ENCODE measurements around the gene CA5A. TPM values are rescaled to one million over a fixed set of nuclear protein-coding genes. Genes with fewer than 3 reads are reported as not detected.
A peak's percentile ranks its signal among the peaks of the same experiment; 100 is the strongest.

CA5A gene
- total and polyA plus RNA-seq, 2 of the 13 experiments (the other 11 are each of a cell fraction or from before 2014, with no cell fraction given), result 66.8 to 106 TPM

DNA sequence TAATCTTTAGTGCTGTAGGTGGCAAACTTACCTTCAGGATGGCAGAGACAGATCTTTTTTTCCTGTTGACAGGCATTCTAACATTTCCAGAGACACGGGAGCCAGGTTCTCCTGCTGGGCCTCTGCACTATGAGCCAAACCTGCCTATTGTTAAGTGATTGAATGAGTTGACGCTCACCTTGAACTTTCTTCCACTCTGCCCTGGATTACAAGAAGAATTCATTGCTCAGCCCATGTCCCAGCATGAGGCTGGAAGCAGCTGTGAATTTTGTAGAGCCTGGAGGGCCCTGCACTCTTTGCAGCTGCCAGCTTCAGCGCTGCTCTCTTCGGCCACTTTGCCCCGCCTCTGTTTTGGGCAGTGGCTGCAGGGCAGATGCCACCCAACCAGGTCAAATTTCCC, 57.6 kb downstream of the CA5A start (continued):
- TF ChIP-seq, protein P1, sequence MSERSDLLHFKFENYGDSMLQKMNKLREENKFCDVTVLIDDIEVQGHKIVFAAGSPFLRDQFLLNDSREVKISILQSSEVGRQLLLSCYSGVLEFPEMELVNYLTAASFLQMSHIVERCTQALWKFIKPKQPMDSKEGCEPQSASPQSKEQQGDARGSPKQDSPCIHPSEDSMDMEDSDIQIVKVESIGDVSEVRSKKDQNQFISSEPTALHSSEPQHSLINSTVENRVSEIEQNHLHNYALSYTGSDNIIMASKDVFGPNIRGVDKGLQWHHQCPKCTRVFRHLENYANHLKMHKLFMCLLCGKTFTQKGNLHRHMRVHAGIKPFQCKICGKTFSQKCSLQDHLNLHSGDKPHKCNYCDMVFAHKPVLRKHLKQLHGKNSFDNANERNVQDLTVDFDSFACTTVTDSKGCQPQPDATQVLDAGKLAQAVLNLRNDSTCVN (CRISPR knock-in tag; IDR thresholded peaks at IDR 0.05; ENCODE audit: borderline replicate concordance), result no peak
- TF ChIP-seq HMG20A (CRISPR knock-in tag; IDR thresholded peaks at IDR 0.05; ENCODE audit: borderline replicate concordance) (no peak), ZFX (CRISPR knock-in tag; IDR thresholded peaks at IDR 0.05; ENCODE audit: low read depth) (peak; percentile 20; the same call in 1 of the 2 replicates), TOE1 (CRISPR knock-in tag; IDR thresholded peaks at IDR 0.05) (no peak), RARA (CRISPR knock-in tag; IDR thresholded peaks at IDR 0.05) (peak; percentile 58), GABPB1 (CRISPR knock-in tag; IDR thresholded peaks at IDR 0.05) (no peak), HHEX (CRISPR knock-in tag; IDR thresholded peaks at IDR 0.05) (no peak)
- TF ChIP-seq, protein P2, sequence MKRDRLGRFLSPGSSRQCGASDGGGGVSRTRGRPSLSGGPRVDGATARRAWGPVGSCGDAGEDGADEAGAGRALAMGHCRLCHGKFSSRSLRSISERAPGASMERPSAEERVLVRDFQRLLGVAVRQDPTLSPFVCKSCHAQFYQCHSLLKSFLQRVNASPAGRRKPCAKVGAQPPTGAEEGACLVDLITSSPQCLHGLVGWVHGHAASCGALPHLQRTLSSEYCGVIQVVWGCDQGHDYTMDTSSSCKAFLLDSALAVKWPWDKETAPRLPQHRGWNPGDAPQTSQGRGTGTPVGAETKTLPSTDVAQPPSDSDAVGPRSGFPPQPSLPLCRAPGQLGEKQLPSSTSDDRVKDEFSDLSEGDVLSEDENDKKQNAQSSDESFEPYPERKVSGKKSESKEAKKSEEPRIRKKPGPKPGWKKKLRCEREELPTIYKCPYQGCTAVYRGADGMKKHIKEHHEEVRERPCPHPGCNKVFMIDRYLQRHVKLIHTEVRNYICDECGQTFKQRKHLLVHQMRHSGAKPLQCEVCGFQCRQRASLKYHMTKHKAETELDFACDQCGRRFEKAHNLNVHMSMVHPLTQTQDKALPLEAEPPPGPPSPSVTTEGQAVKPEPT (CRISPR knock-in tag; IDR thresholded peaks at IDR 0.05; ENCODE audit: low read depth), result no peak
- TF ChIP-seq, protein P3, sequence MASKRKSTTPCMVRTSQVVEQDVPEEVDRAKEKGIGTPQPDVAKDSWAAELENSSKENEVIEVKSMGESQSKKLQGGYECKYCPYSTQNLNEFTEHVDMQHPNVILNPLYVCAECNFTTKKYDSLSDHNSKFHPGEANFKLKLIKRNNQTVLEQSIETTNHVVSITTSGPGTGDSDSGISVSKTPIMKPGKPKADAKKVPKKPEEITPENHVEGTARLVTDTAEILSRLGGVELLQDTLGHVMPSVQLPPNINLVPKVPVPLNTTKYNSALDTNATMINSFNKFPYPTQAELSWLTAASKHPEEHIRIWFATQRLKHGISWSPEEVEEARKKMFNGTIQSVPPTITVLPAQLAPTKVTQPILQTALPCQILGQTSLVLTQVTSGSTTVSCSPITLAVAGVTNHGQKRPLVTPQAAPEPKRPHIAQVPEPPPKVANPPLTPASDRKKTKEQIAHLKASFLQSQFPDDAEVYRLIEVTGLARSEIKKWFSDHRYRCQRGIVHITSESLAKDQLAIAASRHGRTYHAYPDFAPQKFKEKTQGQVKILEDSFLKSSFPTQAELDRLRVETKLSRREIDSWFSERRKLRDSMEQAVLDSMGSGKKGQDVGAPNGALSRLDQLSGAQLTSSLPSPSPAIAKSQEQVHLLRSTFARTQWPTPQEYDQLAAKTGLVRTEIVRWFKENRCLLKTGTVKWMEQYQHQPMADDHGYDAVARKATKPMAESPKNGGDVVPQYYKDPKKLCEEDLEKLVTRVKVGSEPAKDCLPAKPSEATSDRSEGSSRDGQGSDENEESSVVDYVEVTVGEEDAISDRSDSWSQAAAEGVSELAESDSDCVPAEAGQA (IDR thresholded peaks at IDR 0.05; ENCODE audit: low read depth), result no peak
- TF ChIP-seq, protein P3 (CRISPR knock-in tag; IDR thresholded peaks at IDR 0.05; ENCODE audit: borderline replicate concordance), result no peak
- TF ChIP-seq, protein P4, sequence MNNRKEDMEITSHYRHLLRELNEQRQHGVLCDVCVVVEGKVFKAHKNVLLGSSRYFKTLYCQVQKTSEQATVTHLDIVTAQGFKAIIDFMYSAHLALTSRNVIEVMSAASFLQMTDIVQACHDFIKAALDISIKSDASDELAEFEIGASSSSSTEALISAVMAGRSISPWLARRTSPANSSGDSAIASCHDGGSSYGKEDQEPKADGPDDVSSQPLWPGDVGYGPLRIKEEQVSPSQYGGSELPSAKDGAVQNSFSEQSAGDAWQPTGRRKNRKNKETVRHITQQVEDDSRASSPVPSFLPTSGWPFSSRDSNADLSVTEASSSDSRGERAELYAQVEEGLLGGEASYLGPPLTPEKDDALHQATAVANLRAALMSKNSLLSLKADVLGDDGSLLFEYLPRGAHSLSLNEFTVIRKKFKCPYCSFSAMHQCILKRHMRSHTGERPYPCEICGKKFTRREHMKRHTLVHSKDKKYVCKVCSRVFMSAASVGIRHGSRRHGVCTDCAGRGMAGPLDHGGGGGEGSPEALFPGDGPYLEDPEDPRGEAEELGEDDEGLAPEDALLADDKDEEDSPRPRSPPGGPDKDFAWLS (CRISPR knock-in tag; IDR thresholded peaks at IDR 0.05; ENCODE audit: borderline replicate concordance), result no peak
- TF ChIP-seq, protein P5, sequence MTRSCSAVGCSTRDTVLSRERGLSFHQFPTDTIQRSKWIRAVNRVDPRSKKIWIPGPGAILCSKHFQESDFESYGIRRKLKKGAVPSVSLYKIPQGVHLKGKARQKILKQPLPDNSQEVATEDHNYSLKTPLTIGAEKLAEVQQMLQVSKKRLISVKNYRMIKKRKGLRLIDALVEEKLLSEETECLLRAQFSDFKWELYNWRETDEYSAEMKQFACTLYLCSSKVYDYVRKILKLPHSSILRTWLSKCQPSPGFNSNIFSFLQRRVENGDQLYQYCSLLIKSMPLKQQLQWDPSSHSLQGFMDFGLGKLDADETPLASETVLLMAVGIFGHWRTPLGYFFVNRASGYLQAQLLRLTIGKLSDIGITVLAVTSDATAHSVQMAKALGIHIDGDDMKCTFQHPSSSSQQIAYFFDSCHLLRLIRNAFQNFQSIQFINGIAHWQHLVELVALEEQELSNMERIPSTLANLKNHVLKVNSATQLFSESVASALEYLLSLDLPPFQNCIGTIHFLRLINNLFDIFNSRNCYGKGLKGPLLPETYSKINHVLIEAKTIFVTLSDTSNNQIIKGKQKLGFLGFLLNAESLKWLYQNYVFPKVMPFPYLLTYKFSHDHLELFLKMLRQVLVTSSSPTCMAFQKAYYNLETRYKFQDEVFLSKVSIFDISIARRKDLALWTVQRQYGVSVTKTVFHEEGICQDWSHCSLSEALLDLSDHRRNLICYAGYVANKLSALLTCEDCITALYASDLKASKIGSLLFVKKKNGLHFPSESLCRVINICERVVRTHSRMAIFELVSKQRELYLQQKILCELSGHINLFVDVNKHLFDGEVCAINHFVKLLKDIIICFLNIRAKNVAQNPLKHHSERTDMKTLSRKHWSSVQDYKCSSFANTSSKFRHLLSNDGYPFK (CRISPR knock-in tag; IDR thresholded peaks at IDR 0.05; ENCODE audit: borderline replicate concordance), result no peak
